HG02588 (cell line): ENCODE results near the gene RILP.
"Not testable (repeated sequence)": the region's sequence is repeated elsewhere in the genome, so short reads cannot be mapped to it uniquely, and the experiment has no call there.

Experiments
- ATAC-seq: cut with Tn5 transposase; IDR thresholded peaks from one replicate; pipeline ENCODE4 v1.9.1; 2021; ENCODE audit warnings: mild to moderate bottlenecking, moderate library complexity; ENCODE audit not compliant: unreplicated experiment

The RILP gene

GRCh38 chr17:1649844-1650501, at the start of gene RILP:
Gene RILP, minus strand, starts transcription at chr17:1649866. Its CDS starts 62 bp downstream, at chr17:1649804.
- ATAC-seq: peak; percentile 3

GRCh38 chr17:1697681-1698080, 48.0 kb upstream of the RILP start:
- ATAC-seq: no peak

- no peak for ATAC-seq
Observed at GRCh38 chr17:1695365-1695764, 45.7 kb upstream of the RILP start.

GRCh38 chr17:1693339-1693738, 43.7 kb upstream of the RILP start:
- no peak for ATAC-seq

- ATAC-seq: no peak
Observed at GRCh38 chr17:1690544-1691221, 41.0 kb upstream of the RILP start.

GRCh38 chr17:1688405-1688804, 38.7 kb upstream of the RILP start:
- not testable (repeated sequence) for ATAC-seq

- ATAC-seq: no peak
Observed at GRCh38 chr17:1686086-1686485, 36.4 kb upstream of the RILP start.

- peak; percentile 93 for ATAC-seq
Observed at GRCh38 chr17:1684378-1685189, 34.9 kb upstream of the RILP start, which contains the start of gene PRPF8. Gene PRPF8, minus strand, starts transcription at chr17:1684867. Its CDS starts 296 bp downstream, at chr17:1684571.

GRCh38 chr17:1683459-1683858, 33.8 kb upstream of the RILP start:
- no peak for ATAC-seq

- no peak for ATAC-seq
Observed at GRCh38 chr17:1676401-1676800, 26.7 kb upstream of the RILP start.

GRCh38 chr17:1673041-1673785, 23.5 kb upstream of the RILP start:
- no peak for ATAC-seq

- ATAC-seq: not testable (repeated sequence)
Observed at GRCh38 chr17:1663934-1664333, 14.3 kb upstream of the RILP start.

- ATAC-seq: no peak
Observed at GRCh38 chr17:1661045-1661444, 11.4 kb upstream of the RILP start.

- no peak for ATAC-seq
Observed at GRCh38 chr17:1658100-1658499, 8.4 kb upstream of the RILP start.

GRCh38 chr17:1653735-1654134, 4.1 kb upstream of the RILP start:
- no peak for ATAC-seq

- not testable (repeated sequence) for ATAC-seq
Observed at GRCh38 chr17:1652794-1653193, 3.1 kb upstream of the RILP start.

- no peak for ATAC-seq
Observed at GRCh38 chr17:1651559-1651844, 1.8 kb upstream of the RILP start.

GRCh38 chr17:1650731-1651558, 1.3 kb upstream of the RILP start:
- no peak for ATAC-seq

- peak; percentile 50 for ATAC-seq
Observed at GRCh38 chr17:1648963-1649843, 463 bp downstream of the RILP start.
